ENCODE results near the gene NAT16. TPM values are rescaled to one million over a fixed set of nuclear protein-coding genes. Genes with fewer than 3 reads are reported as not detected.

Gene NAT16
- total and polyA plus RNA-seq, 2 of the 8 experiments (the other 6 are each of a cell fraction or from before 2014, with no cell fraction given): 0.26 to 0.84 TPM

GRCh38 chr7:101212014-101212413 lies 31.9 kb upstream of the NAT16 start:
- Histone ChIP-seq H3K79me2 (ENCODE audit: control insufficient read depth in 1 of 2, insufficient read depth in 2 of 2, low read length in 2 of 2) (no peaks in the 10 kb centered on the region), H3K27me3 (replicated peaks in 1 of 4; ENCODE audit: control insufficient read depth in 3 of 4, extremely low read depth in 1 of 4, insufficient read depth in 3 of 4, low read length in 3 of 4) (no peaks in the 10 kb centered on the region), H3K4me1 (replicated peaks in 1 of 4; ENCODE audit: control insufficient read depth in 3 of 4, insufficient read depth in 4 of 4, low read length in 3 of 4) (peaks cover 0 to 10% (median 5%) of the 10 kb centered on the region in 4 experiments; a peak in 4 of 7 replicates), H3K14ac (ENCODE audit: insufficient read length) (no peak overlapping the region), H3K4me3 (ENCODE audit: extremely low read depth in 1 of 4, insufficient read depth in 2 of 4, low read depth in 3 of 4, low read length in 4 of 4) (no peak overlapping the region), H4K20me1 (replicated peaks in 1 of 2; ENCODE audit: control insufficient read depth in 1 of 2, insufficient read depth in 2 of 2, low read length in 2 of 2) (peaks cover 0 to 2% of the 10 kb centered on the region in 2 experiments), H2BK5ac (ENCODE audit: low read depth, low read length) (no peak overlapping the region), H2BK20ac (ENCODE audit: low read length) (no peak overlapping the region), H2BK120ac (replicated peaks; ENCODE audit: low read depth, low read length) (no peak overlapping the region), H2BK12ac (ENCODE audit: low read depth, low read length) (no peak overlapping the region), H3K18ac (ENCODE audit: extremely low read depth, low read length) (no peak overlapping the region), H2AK5ac (ENCODE audit: low read depth, low read length) (no peak overlapping the region), H4K5ac (ENCODE audit: insufficient read length, low read depth, low read length) (no peak overlapping the region), H3K23ac (ENCODE audit: insufficient read length) (no peak overlapping the region), H3K79me1 (ENCODE audit: low read depth, low read length) (no peaks in the 10 kb centered on the region), H3K9ac (replicated peaks in 1 of 4; ENCODE audit: extremely low read depth in 1 of 4, low read depth in 3 of 4, low read length in 3 of 4) (no peak overlapping the region), H3K4ac (replicated peaks; ENCODE audit: insufficient read length, low read depth, low read length) (no peak overlapping the region), H3K9me3 (ENCODE audit: insufficient read depth in 2 of 2, low read depth in 1 of 2, low read length in 1 of 2) (no peaks in the 10 kb centered on the region), H3K27ac (ENCODE audit: low read depth, low read length) (no peak overlapping the region), H3K56ac (replicated peaks; ENCODE audit: insufficient read length, low read depth, low read length) (no peak overlapping the region), H2BK15ac (ENCODE audit: low read length) (no peak overlapping the region), H4K91ac (replicated peaks; ENCODE audit: insufficient read length, low read length) (no peak overlapping the region), H3K23me2 (ENCODE audit: low read depth, low read length) (peaks cover 4% of the 10 kb centered on the region; the same call in 1 of the 2 replicates), H3K4me2 (ENCODE audit: insufficient read depth in 1 of 2, low read depth in 2 of 2, low read length in 2 of 2) (no peak overlapping the region), H3K36me3 (ENCODE audit: control insufficient read depth in 2 of 4, insufficient read depth in 4 of 4, low read length in 3 of 4) (peaks cover 0 to 4% (median 0%) of the 10 kb centered on the region in 4 experiments; a peak in 3 of 8 replicates), H4K8ac (ENCODE audit: extremely low read depth, insufficient read depth, low read length) (no peak overlapping the region; the same call in 1 of the 2 replicates), H2AFZ (ENCODE audit: low read length) (no peak overlapping the region)
- ChIA-PET POLR2A (ENCODE audit: partially characterized antibody) (interaction anchor here (0.9 to 1.8 kb wide), 6 partner anchors 12 to 84 kb away, joined by 3 to 6 read pairs (median 4); partner anchors contain the start of gene MOGAT3), CTCF (ENCODE audit: partially characterized antibody) (interaction anchor here (0.7 to 9.0 kb wide), 8 partner anchors 8 to 104 kb away, joined by 3 to 79 read pairs (median 4); partner anchors contain the start of genes FIS1 and MOGAT3)
- TF ChIP-seq, protein P1, sequence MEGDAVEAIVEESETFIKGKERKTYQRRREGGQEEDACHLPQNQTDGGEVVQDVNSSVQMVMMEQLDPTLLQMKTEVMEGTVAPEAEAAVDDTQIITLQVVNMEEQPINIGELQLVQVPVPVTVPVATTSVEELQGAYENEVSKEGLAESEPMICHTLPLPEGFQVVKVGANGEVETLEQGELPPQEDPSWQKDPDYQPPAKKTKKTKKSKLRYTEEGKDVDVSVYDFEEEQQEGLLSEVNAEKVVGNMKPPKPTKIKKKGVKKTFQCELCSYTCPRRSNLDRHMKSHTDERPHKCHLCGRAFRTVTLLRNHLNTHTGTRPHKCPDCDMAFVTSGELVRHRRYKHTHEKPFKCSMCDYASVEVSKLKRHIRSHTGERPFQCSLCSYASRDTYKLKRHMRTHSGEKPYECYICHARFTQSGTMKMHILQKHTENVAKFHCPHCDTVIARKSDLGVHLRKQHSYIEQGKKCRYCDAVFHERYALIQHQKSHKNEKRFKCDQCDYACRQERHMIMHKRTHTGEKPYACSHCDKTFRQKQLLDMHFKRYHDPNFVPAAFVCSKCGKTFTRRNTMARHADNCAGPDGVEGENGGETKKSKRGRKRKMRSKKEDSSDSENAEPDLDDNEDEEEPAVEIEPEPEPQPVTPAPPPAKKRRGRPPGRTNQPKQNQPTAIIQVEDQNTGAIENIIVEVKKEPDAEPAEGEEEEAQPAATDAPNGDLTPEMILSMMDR (IDR thresholded peaks at IDR 0.05; ENCODE audit: control extremely low read depth in 1 of 3, insufficient read depth in 1 of 3, low read depth in 1 of 3, low read length in 3 of 3): peak; percentile 9 to 32 (median 22); a peak in 3 of 4 replicates
- TF ChIP-seq EP300 (IDR thresholded peaks at IDR 0.05; ENCODE audit: borderline replicate concordance in 1 of 2, low read depth in 2 of 2, low read length in 2 of 2) (no peak), KDM1A (IDR thresholded peaks at IDR 0.05; ENCODE audit: borderline replicate concordance, low read length) (no peak), CTBP2 (IDR thresholded peaks at IDR 0.05; ENCODE audit: borderline replicate concordance, insufficient read depth, insufficient read length, low read length) (no peak), SUZ12 (IDR thresholded peaks at IDR 0.05; ENCODE audit: low read length) (no peak)
- 87% methylated on average over 7 of the region's 8 CpGs; no CpG with 5 or more reads in 1 of the 2 experiments for WGBS, 2 experiments (ENCODE audit: extremely low coverage in 1 of 2, insufficient coverage in 1 of 2, insufficient read length in 1 of 2, insufficient replicate concordance in 2 of 2, low coverage in 1 of 2, low lambda C conversion rate in 2 of 2, missing lambda C conversion rate in 1 of 2)
- FAIRE-seq (no peak), DNase-seq (ENCODE audit: low read depth in 1 of 2, low spot score in 2 of 2) (no peak)

All from H1 (cell line).